Stimulated activated naive B cell treated with anti-CD40 and anti-IgM and Interleukin-4, amounts not matched to agents 10 μg/mL and 1 μg/mL and 100 μg/mL, for 72 hours (primary cell): Measurements from ENCODE around the gene MRPL20.

Source experiments
- ATAC-seq, 2 donors: fragments of 150-1000 bp; cut with Tn5 transposase; replicated peaks; 2 replicates each; pipeline ENCODE4 v1.10.0; 2021; ENCODE audit warnings: moderate library complexity in 1 of 2
- DNase-seq: peaks from one replicate; pipeline ENCODE4 v3.0.0; 2021
- H3K27ac Mint-ChIP-seq: one replicate; pipeline ENCODE4 v1.8.0; 2022; ENCODE audit warnings: mild to moderate bottlenecking, mixed read lengths
- H3K27me3 Mint-ChIP-seq, 2 donors: one replicate each; pipeline ENCODE4 v1.8.0; 2022; ENCODE audit warnings: mixed read lengths in 2 of 2
- H3K36me3 Mint-ChIP-seq, 2 donors: one replicate each; pipeline ENCODE4 v1.8.0; 2022; ENCODE audit warnings: mixed read lengths in 2 of 2, mild to moderate bottlenecking in 1 of 2
- H3K4me1 Mint-ChIP-seq, 2 donors: one replicate each; pipeline ENCODE4 v1.8.0; 2022; ENCODE audit warnings: mixed read lengths in 2 of 2, mild to moderate bottlenecking in 1 of 2
- H3K4me3 Mint-ChIP-seq, 2 donors: one replicate each; pipeline ENCODE4 v1.8.0; 2022; ENCODE audit warnings: mild to moderate bottlenecking in 2 of 2, mixed read lengths in 2 of 2, moderate library complexity in 1 of 2
- H3K9me3 Mint-ChIP-seq, 2 donors: one replicate each; pipeline ENCODE4 v1.8.0; 2022; ENCODE audit warnings: mixed read lengths in 2 of 2, mild to moderate bottlenecking in 1 of 2

Gene MRPL20

GRCh38 chr1:1356796-1357401 lies 50.2 kb downstream of the MRPL20 start:
- ATAC-seq (peak; percentile 19 to 30), DNase-seq (no peak)
- Mint-ChIP-seq H3K27me3 (peaks cover 57 to 77% of the 10 kb centered on the region in 2 donors), H3K4me3 (no peak overlapping the region), H3K9me3 (no peaks in the 10 kb centered on the region), H3K36me3 (peaks cover 1 to 5% of the 10 kb centered on the region in 2 donors), H3K27ac (peak overlapping the region; percentile 81), H3K4me1 (peaks cover 20 to 48% of the 10 kb centered on the region in 2 donors)

- peaks cover 20 to 50% of the 10 kb centered on the region in 2 donors for H3K4me1 Mint-ChIP-seq
- H3K9me3 Mint-ChIP-seq = no peaks in the 10 kb centered on the region
- DNase-seq = no peak
- H3K27ac Mint-ChIP-seq = no peak overlapping the region
- peaks cover 1 to 5% of the 10 kb centered on the region in 2 donors for H3K36me3 Mint-ChIP-seq
- H3K4me3 Mint-ChIP-seq = no peak overlapping the region
- peaks cover 57 to 76% of the 10 kb centered on the region in 2 donors for H3K27me3 Mint-ChIP-seq
- ATAC-seq = no peak
Observed at GRCh38 chr1:1356166-1356795, 50.8 kb downstream of the MRPL20 start.

GRCh38 chr1:1355416-1355815 lies 51.7 kb downstream of the MRPL20 start:
- peaks cover 50 to 68% of the 10 kb centered on the region in 2 donors for H3K27me3 Mint-ChIP-seq
- H3K9me3 Mint-ChIP-seq = no peaks in the 10 kb centered on the region
- H3K4me1 Mint-ChIP-seq = peaks cover 17 to 50% of the 10 kb centered on the region in 2 donors
- H3K4me3 Mint-ChIP-seq = no peak overlapping the region
- ATAC-seq (peak; percentile 33 to 38), DNase-seq (no peak)
- H3K36me3 Mint-ChIP-seq = peaks cover 1 to 5% of the 10 kb centered on the region in 2 donors
- H3K27ac Mint-ChIP-seq = no peak overlapping the region

GRCh38 chr1:1354271-1355247 lies 52.5 kb downstream of the MRPL20 start:
- peaks cover 17 to 50% of the 10 kb centered on the region in 2 donors for H3K4me1 Mint-ChIP-seq
- H3K36me3 Mint-ChIP-seq = peaks cover 1 to 5% of the 10 kb centered on the region in 2 donors
- peak overlapping the region; percentile 60 to 63 for H3K4me3 Mint-ChIP-seq
- ATAC-seq (peak in 1 of 2 donors; percentile 11), DNase-seq (no peak)
- H3K27me3 Mint-ChIP-seq = peaks cover 47 to 62% of the 10 kb centered on the region in 2 donors
- no peaks in the 10 kb centered on the region for H3K9me3 Mint-ChIP-seq
- peak overlapping the region; percentile 85 for H3K27ac Mint-ChIP-seq

- peaks cover 17 to 40% of the 10 kb centered on the region in 2 donors for H3K4me1 Mint-ChIP-seq
- peaks cover 1 to 5% of the 10 kb centered on the region in 2 donors for H3K36me3 Mint-ChIP-seq
- DNase-seq (no peak), ATAC-seq (no peak)
- H3K27me3 Mint-ChIP-seq = peaks cover 37 to 52% of the 10 kb centered on the region in 2 donors
- peak overlapping the region; percentile 31 for H3K27ac Mint-ChIP-seq
- no peaks in the 10 kb centered on the region for H3K9me3 Mint-ChIP-seq
- H3K4me3 Mint-ChIP-seq = peak overlapping the region in 1 of 2 donors; percentile 19
Observed at GRCh38 chr1:1353389-1354151, 53.5 kb downstream of the MRPL20 start.

GRCh38 chr1:1352786-1353388 lies 54.2 kb downstream of the MRPL20 start:
- Mint-ChIP-seq H3K27me3 (peaks cover 31 to 45% of the 10 kb centered on the region in 2 donors), H3K36me3 (peaks cover 1 to 5% of the 10 kb centered on the region in 2 donors), H3K4me1 (peaks cover 17 to 39% of the 10 kb centered on the region in 2 donors), H3K4me3 (peak overlapping the region; percentile 10 to 73), H3K9me3 (no peaks in the 10 kb centered on the region), H3K27ac (no peak overlapping the region)
- DNase-seq = no peak
- no peak for ATAC-seq
